ENCODE data around the gene HYDIN. TPM values are rescaled to one million over a fixed set of nuclear protein-coding genes. Genes with fewer than 3 reads are reported as not detected.
"Not testable (repeated sequence)": the region's sequence is repeated elsewhere in the genome, so short reads cannot be mapped to it uniquely, and the experiment has no call there.

The HYDIN gene
- total and polyA plus RNA-seq, 11 donors = 0.26 to 5.4 (median 1.5) TPM

DNA sequence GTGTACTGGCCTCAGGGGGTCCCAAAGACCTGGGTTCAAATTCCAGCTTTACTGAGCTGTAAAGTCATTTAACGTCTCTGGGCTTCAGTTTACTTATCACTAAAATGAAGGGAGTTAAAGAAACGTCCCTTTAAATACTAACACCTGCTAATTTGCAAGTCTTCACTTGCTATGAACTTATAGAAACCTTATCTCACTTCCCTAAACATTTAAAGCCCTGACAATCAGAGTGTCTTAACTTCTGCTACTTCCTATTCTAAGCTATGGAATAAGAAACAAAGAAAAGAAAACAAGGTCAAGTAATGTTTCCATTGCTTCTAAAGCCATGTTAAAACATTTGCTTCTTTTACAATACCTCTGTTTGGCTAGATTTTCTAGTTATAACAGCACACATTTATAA is 87.3 kb downstream of the HYDIN start:
- intact Hi-C loops (cut with DNase I); H3K36me3 ChIP-seq; DNase-seq; H3K27ac ChIP-seq; H3K9me3 ChIP-seq; H3K4me3 ChIP-seq; H3K4me1 ChIP-seq; H3K27me3 ChIP-seq; ATAC-seq: not testable (repeated sequence)
- 7 to 33% (median 13%) methylated on average over 1 of the region's 2 CpGs; no CpG with 5 or more reads in 1 of the 4 donors for WGBS, 4 donors

DNA sequence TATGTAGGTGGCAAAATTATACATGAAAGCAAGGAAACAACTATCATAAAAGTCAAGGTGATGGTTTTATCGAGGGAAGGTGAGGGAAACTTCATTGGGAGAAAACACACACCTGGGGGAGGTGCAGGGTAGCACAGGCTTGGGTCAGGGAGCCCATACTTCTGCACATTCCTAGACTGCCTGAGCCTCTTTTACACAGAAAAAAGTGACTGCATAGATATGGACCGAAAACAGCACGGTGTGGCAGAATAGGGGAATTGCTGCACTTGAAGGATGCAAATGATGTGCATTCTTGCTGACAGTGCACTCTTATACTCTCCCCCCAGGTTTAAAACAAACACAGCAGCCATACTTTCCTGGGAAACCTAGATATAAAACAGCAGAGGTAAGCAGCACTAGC is 120.0 kb downstream of the HYDIN start:
- ATAC-seq = not testable (repeated sequence)

DNA sequence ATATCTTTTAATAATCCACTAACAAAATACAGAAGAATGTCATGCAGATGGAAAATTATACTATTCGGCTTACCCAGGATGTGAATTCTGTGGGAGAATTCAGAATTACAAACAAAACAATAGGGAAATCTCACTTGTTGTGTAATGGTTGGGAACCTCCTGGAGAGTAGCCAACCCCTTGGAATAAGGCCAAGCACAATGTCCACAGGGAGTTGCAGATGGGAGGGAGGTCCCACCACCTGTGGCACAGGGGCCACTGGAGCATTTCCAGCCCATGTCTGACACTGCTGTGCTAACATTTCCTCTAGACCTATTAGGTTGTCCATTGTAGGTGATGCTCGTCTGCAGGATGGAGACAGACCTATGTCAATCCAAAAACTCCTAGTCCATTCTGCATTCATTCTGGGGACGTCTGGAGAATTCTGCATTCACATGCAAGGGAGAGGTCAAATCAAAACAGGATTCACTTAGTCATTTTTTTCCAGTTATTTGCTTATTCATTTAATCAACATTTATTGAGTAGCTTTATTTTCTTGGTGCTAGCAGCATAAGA is 120.8 kb downstream of the HYDIN start:
- DNase-seq; intact Hi-C loops (cut with DNase I); H3K9me3 ChIP-seq; H3K36me3 ChIP-seq; H3K27me3 ChIP-seq; ATAC-seq; H3K4me1 ChIP-seq; H3K27ac ChIP-seq; H3K4me3 ChIP-seq: not testable (repeated sequence)
- WGBS, 4 donors = 36 to 55% (median 43%) methylated on average over 1 to 2 of the region's 3 CpGs

More for the DNA sequence above, 120.0 kb downstream of the HYDIN start:
- H3K36me3 ChIP-seq; DNase-seq; intact Hi-C loops (cut with DNase I); H3K4me1 ChIP-seq; H3K4me3 ChIP-seq; H3K27ac ChIP-seq; H3K27me3 ChIP-seq; H3K9me3 ChIP-seq: not testable (repeated sequence)
- 76 to 88% (median 86%) methylated on average over 1 to 2 of the region's 3 CpGs for WGBS, 4 donors

DNA sequence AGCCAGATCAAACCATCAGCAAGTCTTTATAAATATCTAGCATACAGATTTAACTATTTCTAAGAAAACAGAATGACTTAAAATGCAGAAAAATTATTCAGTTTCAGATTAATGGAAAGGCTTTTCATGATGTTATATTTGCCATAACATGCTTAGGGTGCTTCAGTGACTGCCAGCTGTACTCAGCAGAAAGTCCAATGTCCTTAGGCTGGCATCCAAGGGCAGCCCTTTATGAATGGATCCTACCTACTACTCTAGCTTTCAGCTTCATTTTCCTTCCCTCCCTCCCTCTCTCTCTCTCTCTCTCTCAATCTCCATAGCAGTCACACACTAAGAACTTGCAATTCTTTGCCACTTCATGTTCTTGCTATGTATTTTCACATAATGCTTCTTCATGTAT is 124.6 kb downstream of the HYDIN start:
- H3K4me1 ChIP-seq; H3K27me3 ChIP-seq; ATAC-seq; DNase-seq; intact Hi-C loops (cut with DNase I); H3K4me3 ChIP-seq; H3K9me3 ChIP-seq; H3K27ac ChIP-seq; H3K36me3 ChIP-seq: not testable (repeated sequence)

DNA sequence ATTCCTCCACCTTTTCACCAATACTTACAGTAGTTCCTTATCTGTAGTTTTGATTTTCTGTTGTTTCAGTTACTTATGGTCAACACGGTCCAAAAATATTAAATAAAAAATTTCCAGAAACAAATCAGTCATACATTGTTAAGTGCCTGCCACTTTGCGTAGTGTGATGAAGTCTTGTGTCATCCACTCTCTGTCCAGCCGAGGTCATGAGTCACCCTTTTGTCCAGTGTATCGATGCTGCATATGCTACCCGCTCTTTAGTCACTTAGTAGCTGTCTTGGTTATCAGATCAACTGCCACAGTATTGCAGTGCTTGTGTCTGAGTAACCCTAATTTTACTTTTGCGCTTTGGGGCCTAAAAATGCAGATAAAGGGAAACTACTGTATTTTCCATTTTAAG is 146.9 kb downstream of the HYDIN start:
- H3K27me3 ChIP-seq; ATAC-seq; H3K4me3 ChIP-seq; H3K36me3 ChIP-seq; H3K27ac ChIP-seq; H3K4me1 ChIP-seq; DNase-seq; intact Hi-C loops (cut with DNase I); H3K9me3 ChIP-seq: not testable (repeated sequence)
- WGBS, 4 donors = 87 to 91% (median 90%) methylated on average over 4 to 5 of the region's 6 CpGs

DNA sequence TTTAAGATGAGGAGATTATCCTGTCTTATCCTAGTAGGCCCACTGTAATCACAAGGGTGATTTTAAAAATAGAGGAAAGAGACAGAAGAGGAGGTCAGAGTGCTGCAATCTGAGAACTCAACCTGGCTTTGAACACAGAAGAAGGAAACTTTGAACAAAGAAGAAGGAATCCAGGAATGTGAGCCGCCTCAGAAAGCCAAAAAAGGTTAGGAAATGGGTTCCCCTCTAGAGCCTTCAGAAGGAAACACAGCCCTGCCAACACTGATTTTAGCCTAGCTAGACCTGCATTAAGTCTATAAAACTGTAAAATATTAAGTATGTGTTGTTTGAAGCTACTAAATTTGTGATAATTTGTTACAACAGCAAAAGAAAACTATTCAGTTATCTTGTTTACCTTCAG is 149.7 kb downstream of the HYDIN start:
- H3K4me1 ChIP-seq; H3K4me3 ChIP-seq; H3K27me3 ChIP-seq; intact Hi-C loops (cut with DNase I); DNase-seq; ATAC-seq; H3K9me3 ChIP-seq; H3K36me3 ChIP-seq; H3K27ac ChIP-seq: not testable (repeated sequence)
- WGBS, 4 donors = 29 to 57% (median 45%) methylated on average over 1 of the region's 1 CpG

DNA sequence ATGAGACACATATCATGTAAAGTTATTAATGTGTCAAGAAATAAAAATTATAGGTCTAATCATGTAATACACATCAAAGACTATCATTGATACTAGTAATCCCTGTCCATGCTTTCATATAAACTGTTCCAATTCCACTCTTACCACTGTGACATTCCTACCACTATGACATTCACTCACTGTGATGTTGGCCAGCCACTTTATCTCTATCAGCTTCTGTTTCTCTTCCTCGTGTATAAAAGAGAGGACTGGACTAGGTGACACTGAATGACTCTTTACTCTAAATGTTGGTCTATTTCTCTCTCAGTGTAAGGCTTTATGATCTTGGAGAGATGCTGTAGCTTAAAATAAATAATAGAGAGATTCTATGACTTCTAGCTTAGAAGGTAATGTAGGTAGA is 150.3 kb downstream of the HYDIN start:
- intact Hi-C loops (cut with DNase I); DNase-seq; H3K4me1 ChIP-seq; H3K9me3 ChIP-seq; H3K27ac ChIP-seq; H3K4me3 ChIP-seq; H3K27me3 ChIP-seq; H3K36me3 ChIP-seq: not testable (repeated sequence)
- WGBS, 4 donors = 25% methylated on average over 1 of the region's 1 CpG; no CpG with 5 or more reads in 3 of the 4 donors
- ATAC-seq = peak in 3 of 4 donors; percentile 61 to 68 (median 68)

- H3K27me3 ChIP-seq; intact Hi-C loops (cut with DNase I); H3K36me3 ChIP-seq; H3K9me3 ChIP-seq; H3K4me1 ChIP-seq; ATAC-seq; H3K27ac ChIP-seq; H3K4me3 ChIP-seq; DNase-seq: not testable (repeated sequence)
- no CpG with 5 or more reads among the region's 1 CpG for WGBS, 4 donors
These were observed 159.9 kb downstream of the HYDIN start for GRCh38 chr16:71070651-71071050.

DNA sequence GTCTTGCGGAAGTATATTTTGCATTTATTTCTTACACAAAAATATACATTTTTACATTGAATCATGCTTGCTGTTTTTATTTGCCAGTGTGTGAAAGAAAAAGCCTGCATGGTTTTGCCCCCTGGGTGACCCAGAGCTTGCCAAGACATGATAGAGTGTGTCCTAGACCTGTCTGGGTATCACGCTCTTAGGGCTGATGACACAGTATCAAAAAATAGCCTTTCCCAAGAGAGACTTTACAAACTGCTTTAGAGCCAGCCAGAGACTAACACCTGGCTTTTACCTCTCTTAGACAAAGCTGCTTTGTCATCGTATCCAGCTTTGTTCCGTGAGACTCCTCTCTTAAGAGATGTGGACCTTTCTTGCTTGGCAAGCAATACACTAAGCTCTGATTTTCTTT is 160.7 kb downstream of the HYDIN start:
- DNase-seq; H3K4me3 ChIP-seq; H3K9me3 ChIP-seq; intact Hi-C loops (cut with DNase I); H3K27me3 ChIP-seq; H3K36me3 ChIP-seq; H3K4me1 ChIP-seq: not testable (repeated sequence)
- WGBS, 4 donors = 69 to 79% (median 70%) methylated on average over 4 of the region's 4 CpGs
- ATAC-seq = peak; percentile 77 to 95 (median 86)
- peak overlapping the region in 1 of 12 donors; percentile 22 for H3K27ac ChIP-seq

GRCh38 chr16:71053897-71054609 is 176.5 kb downstream of the HYDIN start:
- H3K4me3 ChIP-seq; DNase-seq; H3K36me3 ChIP-seq; ATAC-seq; H3K27me3 ChIP-seq; H3K9me3 ChIP-seq; intact Hi-C loops (cut with DNase I); H3K27ac ChIP-seq; H3K4me1 ChIP-seq: not testable (repeated sequence)
- WGBS, 4 donors = 53 to 71% (median 63%) methylated on average over 3 of the region's 3 CpGs

DNA sequence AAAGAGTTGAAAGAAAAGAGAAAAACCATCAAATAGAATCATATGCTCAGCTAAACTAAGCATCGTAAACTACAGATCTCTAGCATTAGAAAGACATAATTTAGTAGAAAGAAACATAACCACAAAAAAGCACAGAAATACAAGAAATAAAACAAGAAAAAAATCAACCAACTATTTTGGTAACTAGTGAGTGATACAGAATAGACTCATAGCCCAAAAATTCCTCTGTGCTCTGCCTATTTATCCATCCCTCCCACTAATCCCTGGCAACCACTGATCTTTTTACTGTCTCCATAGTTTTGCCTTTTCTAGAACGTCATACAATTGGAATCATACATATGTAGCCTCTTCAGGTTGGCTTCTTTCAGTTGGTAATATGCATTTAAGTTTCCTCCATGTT is 180.2 kb downstream of the HYDIN start:
- WGBS, 4 donors = 66 to 85% (median 80%) methylated on average over 2 of the region's 2 CpGs
- H3K4me1 ChIP-seq; ATAC-seq; intact Hi-C loops (cut with DNase I); H3K36me3 ChIP-seq; H3K4me3 ChIP-seq; H3K27me3 ChIP-seq; H3K27ac ChIP-seq; H3K9me3 ChIP-seq; DNase-seq: not testable (repeated sequence)

Data from heart left ventricle (tissue), 16 donors.